SU-DHL-6 (cell line): ENCODE data around the gene KLK10.

Experiments
- H2AFZ ChIP-seq: fragments of 200-600 bp; sonication (generic); 2 replicates; pipeline ENCODE4 v1.6.1; 2014; ENCODE audit warnings: low read depth, mild to moderate bottlenecking, moderate library complexity, mixed read lengths, antibody characterized with exemption, low read length; ENCODE audit not compliant: severe bottlenecking
- H3F3A ChIP-seq: fragments of 200-600 bp; shearing (Covaris generic); 2 replicates; pipeline ENCODE4 v1.6.0; 2016; ENCODE audit warnings: antibody characterized with exemption, mild to moderate bottlenecking; ENCODE audit not compliant: insufficient read depth
- H3K27ac ChIP-seq: fragments of 200-600 bp; sonication (generic); 2 replicates; pipeline ENCODE4 v1.5.1; 2016; ENCODE audit warnings: low read depth, mild to moderate bottlenecking, low read length, moderate library complexity, mixed read lengths
- H3K27me3 ChIP-seq: fragments of 200-600 bp; sonication (generic), shearing (Covaris generic); 2 replicates; pipeline ENCODE4 v1.6.0; 2014; ENCODE audit warnings: mild to moderate bottlenecking, low read length
- H3K36me3 ChIP-seq: fragments of 200-600 bp; sonication (generic); 2 replicates; pipeline ENCODE4 v1.6.1; 2014; ENCODE audit warnings: mild to moderate bottlenecking, low read length, mixed read lengths
- H3K4me2 ChIP-seq: fragments of 300-600, 200-600 bp; shearing (Covaris generic), sonication (generic); 2 replicates; pipeline ENCODE4 v1.6.0; 2014; ENCODE audit warnings: low read length, low read depth, mild to moderate bottlenecking; ENCODE audit not compliant: poor library complexity, severe bottlenecking
- H3K4me3 ChIP-seq: fragments of 200-600 bp; sonication (generic); 2 replicates; pipeline ENCODE4 v1.5.1; 2014; ENCODE audit warnings: antibody characterized with exemption, low read length, mild to moderate bottlenecking, mixed read lengths; ENCODE audit not compliant: insufficient read depth, poor library complexity, severe bottlenecking
- H3K79me2 ChIP-seq: fragments of 200-600 bp; sonication (generic); 2 replicates; pipeline ENCODE4 v1.6.1; 2014; ENCODE audit warnings: mild to moderate bottlenecking, low read length, moderate library complexity; ENCODE audit not compliant: insufficient read depth
- H3K9ac ChIP-seq: fragments of 200-600 bp; sonication (generic); 2 replicates; pipeline ENCODE4 v1.7.0; 2014; ENCODE audit warnings: mild to moderate bottlenecking, low read length
- H3K9me2 ChIP-seq: fragments of 200-600 bp; sonication (generic); replicated peaks from 2 replicates; pipeline ENCODE4 v1.6.1; 2014; ENCODE audit warnings: low read length; ENCODE audit not compliant: insufficient read depth
- H3K9me3 ChIP-seq: fragments of 200-600 bp; sonication (generic); 2 replicates; pipeline ENCODE4 v1.6.1; 2014; ENCODE audit warnings: low read length, mixed read lengths; ENCODE audit not compliant: insufficient read depth
- H4K20me1 ChIP-seq: fragments of 200-600 bp; sonication (generic); 2 replicates; pipeline ENCODE4 v1.6.1; 2014; ENCODE audit warnings: low read depth, mild to moderate bottlenecking, antibody characterized with exemption, low read length, moderate library complexity, mixed read lengths
- CTCF ChIP-seq: fragments of 200-600 bp; sonication (generic); IDR thresholded peaks from one replicate; pipeline ENCODE4 v1.5.1; 2017; ENCODE audit warnings: antibody characterized with exemption, mild to moderate bottlenecking, low read length, moderate library complexity; ENCODE audit not compliant: insufficient read depth, poor library complexity, severe bottlenecking
- EZH2phosphoT487 ChIP-seq: fragments of 200-600 bp; sonication (generic), shearing (Covaris generic); conservative IDR thresholded peaks from 2 replicates; pipeline ENCODE4 v1.6.1; 2018; ENCODE audit warnings: mild to moderate bottlenecking, antibody characterized with exemption, low read length, moderate library complexity, mixed read lengths

Gene KLK10

GRCh38 chr19:51060336-51060735, 40.8 kb upstream of the KLK10 start:
- Histone ChIP-seq H3K79me2 (no peaks in the 10 kb centered on the region), H3K4me3 (no peak overlapping the region), H3K9me3 (no peaks in the 10 kb centered on the region), H3K9ac (no peak overlapping the region), H3K36me3 (no peaks in the 10 kb centered on the region), H3K9me2 (no peaks in the 10 kb centered on the region), H3K27ac (no peak overlapping the region), H2AFZ (no peak overlapping the region), H3K27me3 (no peaks in the 10 kb centered on the region), H4K20me1 (no peaks in the 10 kb centered on the region), H3K4me2 (no peak overlapping the region), H3F3A (no peaks in the 10 kb centered on the region)
- no peak for TF ChIP-seq CTCF
- no peak for TF ChIP-seq EZH2phosphoT487

- H3K36me3 ChIP-seq: no peaks in the 10 kb centered on the region
- H3K9me2 ChIP-seq: no peaks in the 10 kb centered on the region
- H3K27me3 ChIP-seq: no peaks in the 10 kb centered on the region
- no peak overlapping the region for H3K4me3 ChIP-seq
- no peaks in the 10 kb centered on the region for H3F3A ChIP-seq
- no peak overlapping the region for H3K9ac ChIP-seq
- H3K9me3 ChIP-seq: no peaks in the 10 kb centered on the region
- H4K20me1 ChIP-seq: no peaks in the 10 kb centered on the region
- no peak overlapping the region for H2AFZ ChIP-seq
- TF ChIP-seq CTCF (no peak), EZH2phosphoT487 (no peak)
- no peaks in the 10 kb centered on the region for H3K79me2 ChIP-seq
- H3K27ac ChIP-seq: no peak overlapping the region
- H3K4me2 ChIP-seq: no peak overlapping the region
Observed at GRCh38 chr19:51059715-51060114, 40.2 kb upstream of the KLK10 start.

- H3K9ac ChIP-seq: no peak overlapping the region
- no peak overlapping the region for H3K4me2 ChIP-seq
- H4K20me1 ChIP-seq: no peaks in the 10 kb centered on the region
- TF ChIP-seq CTCF: no peak
- TF ChIP-seq EZH2phosphoT487: no peak
- no peaks in the 10 kb centered on the region for H3K27me3 ChIP-seq
- no peaks in the 10 kb centered on the region for H3K79me2 ChIP-seq
- H3K9me3 ChIP-seq: no peaks in the 10 kb centered on the region
- H3K9me2 ChIP-seq: no peaks in the 10 kb centered on the region
- no peaks in the 10 kb centered on the region for H3K36me3 ChIP-seq
- H3K27ac ChIP-seq: no peak overlapping the region
- H3K4me3 ChIP-seq: no peak overlapping the region
- no peak overlapping the region for H2AFZ ChIP-seq
- H3F3A ChIP-seq: no peaks in the 10 kb centered on the region
Observed at GRCh38 chr19:51055866-51056265, 36.4 kb upstream of the KLK10 start.

GRCh38 chr19:51047031-51047335, 27.5 kb upstream of the KLK10 start:
- no peak overlapping the region for H3K9ac ChIP-seq
- H3K36me3 ChIP-seq: no peaks in the 10 kb centered on the region
- H3K27ac ChIP-seq: no peak overlapping the region
- H3K4me3 ChIP-seq: no peak overlapping the region
- H3K9me2 ChIP-seq: no peaks in the 10 kb centered on the region
- H3K4me2 ChIP-seq: no peak overlapping the region
- no peaks in the 10 kb centered on the region for H3F3A ChIP-seq
- no peaks in the 10 kb centered on the region for H4K20me1 ChIP-seq
- no peaks in the 10 kb centered on the region for H3K27me3 ChIP-seq
- no peak for TF ChIP-seq EZH2phosphoT487
- no peak for TF ChIP-seq CTCF
- no peak overlapping the region for H2AFZ ChIP-seq
- no peaks in the 10 kb centered on the region for H3K9me3 ChIP-seq
- H3K79me2 ChIP-seq: no peaks in the 10 kb centered on the region
